H1 (cell line): ENCODE data around the gene XIAP. TPM values are rescaled to one million over a fixed set of nuclear protein-coding genes. Genes with fewer than 3 reads are reported as not detected.

ENCODE experiments used
- JUN ChIP-seq: IDR thresholded peaks from 2 replicates; pipeline ENCODE4 v1.6.1; 2011; ENCODE audit warnings: low read depth, mild to moderate bottlenecking, improper control_type of control experiment, low read length
- RXRA ChIP-seq: IDR thresholded peaks from 2 replicates; pipeline ENCODE4 v1.6.1; 2011; ENCODE audit warnings: low read depth, mild to moderate bottlenecking, low read length, moderate library complexity; ENCODE audit not compliant: insufficient read depth
- polyA plus RNA-seq, 7 experiments: library from polyadenylated mRNA; depleted of rRNA in 3 of 7; stranded (reverse) in 5 of 7; unstranded in 2 of 7; fragments of >200 nt in 5 of 7; fragments of 200-250 nt in 2 of 7; gene quantifications; 1 replicate in 5 of 7; 2 replicates in 1 of 7; 4 replicates in 1 of 7; pipeline versions ENCODE4 v1.2.1 to v1.2.3, GENCODE V29; 2011 to 2013; ENCODE audit warnings: missing spikeins in 2 of 7, mixed read lengths in 2 of 7
- total RNA-seq: library from RNA; stranded (reverse); fragmentation: NEBNext Ultra II Directional; extraction: Animal tissue kit (Norgen Biotek cat#: 25700); gene quantifications from 2 replicates; pipeline ENCODE4 v1.2.1, GENCODE V29; 2021
- TF ChIP-seq, protein P1 (sequence below): fragments of 300-600 bp; sonication (generic); IDR thresholded peaks from 2 replicates; pipeline ENCODE4 v1.7.1; 2012; ENCODE audit warnings: low read length, moderate library complexity, mild to moderate bottlenecking, inconsistent platforms; ENCODE audit not compliant: insufficient replicate concordance

XIAP gene
- total and polyA plus RNA-seq, 2 of the 8 experiments (the other 6 are each of a cell fraction or from before 2014, with no cell fraction given), result 5.9 to 44.7 TPM

GRCh38 chrX:123851079-123851478 lies 8.8 kb upstream of the XIAP start (continued):
- TF ChIP-seq, protein P1, sequence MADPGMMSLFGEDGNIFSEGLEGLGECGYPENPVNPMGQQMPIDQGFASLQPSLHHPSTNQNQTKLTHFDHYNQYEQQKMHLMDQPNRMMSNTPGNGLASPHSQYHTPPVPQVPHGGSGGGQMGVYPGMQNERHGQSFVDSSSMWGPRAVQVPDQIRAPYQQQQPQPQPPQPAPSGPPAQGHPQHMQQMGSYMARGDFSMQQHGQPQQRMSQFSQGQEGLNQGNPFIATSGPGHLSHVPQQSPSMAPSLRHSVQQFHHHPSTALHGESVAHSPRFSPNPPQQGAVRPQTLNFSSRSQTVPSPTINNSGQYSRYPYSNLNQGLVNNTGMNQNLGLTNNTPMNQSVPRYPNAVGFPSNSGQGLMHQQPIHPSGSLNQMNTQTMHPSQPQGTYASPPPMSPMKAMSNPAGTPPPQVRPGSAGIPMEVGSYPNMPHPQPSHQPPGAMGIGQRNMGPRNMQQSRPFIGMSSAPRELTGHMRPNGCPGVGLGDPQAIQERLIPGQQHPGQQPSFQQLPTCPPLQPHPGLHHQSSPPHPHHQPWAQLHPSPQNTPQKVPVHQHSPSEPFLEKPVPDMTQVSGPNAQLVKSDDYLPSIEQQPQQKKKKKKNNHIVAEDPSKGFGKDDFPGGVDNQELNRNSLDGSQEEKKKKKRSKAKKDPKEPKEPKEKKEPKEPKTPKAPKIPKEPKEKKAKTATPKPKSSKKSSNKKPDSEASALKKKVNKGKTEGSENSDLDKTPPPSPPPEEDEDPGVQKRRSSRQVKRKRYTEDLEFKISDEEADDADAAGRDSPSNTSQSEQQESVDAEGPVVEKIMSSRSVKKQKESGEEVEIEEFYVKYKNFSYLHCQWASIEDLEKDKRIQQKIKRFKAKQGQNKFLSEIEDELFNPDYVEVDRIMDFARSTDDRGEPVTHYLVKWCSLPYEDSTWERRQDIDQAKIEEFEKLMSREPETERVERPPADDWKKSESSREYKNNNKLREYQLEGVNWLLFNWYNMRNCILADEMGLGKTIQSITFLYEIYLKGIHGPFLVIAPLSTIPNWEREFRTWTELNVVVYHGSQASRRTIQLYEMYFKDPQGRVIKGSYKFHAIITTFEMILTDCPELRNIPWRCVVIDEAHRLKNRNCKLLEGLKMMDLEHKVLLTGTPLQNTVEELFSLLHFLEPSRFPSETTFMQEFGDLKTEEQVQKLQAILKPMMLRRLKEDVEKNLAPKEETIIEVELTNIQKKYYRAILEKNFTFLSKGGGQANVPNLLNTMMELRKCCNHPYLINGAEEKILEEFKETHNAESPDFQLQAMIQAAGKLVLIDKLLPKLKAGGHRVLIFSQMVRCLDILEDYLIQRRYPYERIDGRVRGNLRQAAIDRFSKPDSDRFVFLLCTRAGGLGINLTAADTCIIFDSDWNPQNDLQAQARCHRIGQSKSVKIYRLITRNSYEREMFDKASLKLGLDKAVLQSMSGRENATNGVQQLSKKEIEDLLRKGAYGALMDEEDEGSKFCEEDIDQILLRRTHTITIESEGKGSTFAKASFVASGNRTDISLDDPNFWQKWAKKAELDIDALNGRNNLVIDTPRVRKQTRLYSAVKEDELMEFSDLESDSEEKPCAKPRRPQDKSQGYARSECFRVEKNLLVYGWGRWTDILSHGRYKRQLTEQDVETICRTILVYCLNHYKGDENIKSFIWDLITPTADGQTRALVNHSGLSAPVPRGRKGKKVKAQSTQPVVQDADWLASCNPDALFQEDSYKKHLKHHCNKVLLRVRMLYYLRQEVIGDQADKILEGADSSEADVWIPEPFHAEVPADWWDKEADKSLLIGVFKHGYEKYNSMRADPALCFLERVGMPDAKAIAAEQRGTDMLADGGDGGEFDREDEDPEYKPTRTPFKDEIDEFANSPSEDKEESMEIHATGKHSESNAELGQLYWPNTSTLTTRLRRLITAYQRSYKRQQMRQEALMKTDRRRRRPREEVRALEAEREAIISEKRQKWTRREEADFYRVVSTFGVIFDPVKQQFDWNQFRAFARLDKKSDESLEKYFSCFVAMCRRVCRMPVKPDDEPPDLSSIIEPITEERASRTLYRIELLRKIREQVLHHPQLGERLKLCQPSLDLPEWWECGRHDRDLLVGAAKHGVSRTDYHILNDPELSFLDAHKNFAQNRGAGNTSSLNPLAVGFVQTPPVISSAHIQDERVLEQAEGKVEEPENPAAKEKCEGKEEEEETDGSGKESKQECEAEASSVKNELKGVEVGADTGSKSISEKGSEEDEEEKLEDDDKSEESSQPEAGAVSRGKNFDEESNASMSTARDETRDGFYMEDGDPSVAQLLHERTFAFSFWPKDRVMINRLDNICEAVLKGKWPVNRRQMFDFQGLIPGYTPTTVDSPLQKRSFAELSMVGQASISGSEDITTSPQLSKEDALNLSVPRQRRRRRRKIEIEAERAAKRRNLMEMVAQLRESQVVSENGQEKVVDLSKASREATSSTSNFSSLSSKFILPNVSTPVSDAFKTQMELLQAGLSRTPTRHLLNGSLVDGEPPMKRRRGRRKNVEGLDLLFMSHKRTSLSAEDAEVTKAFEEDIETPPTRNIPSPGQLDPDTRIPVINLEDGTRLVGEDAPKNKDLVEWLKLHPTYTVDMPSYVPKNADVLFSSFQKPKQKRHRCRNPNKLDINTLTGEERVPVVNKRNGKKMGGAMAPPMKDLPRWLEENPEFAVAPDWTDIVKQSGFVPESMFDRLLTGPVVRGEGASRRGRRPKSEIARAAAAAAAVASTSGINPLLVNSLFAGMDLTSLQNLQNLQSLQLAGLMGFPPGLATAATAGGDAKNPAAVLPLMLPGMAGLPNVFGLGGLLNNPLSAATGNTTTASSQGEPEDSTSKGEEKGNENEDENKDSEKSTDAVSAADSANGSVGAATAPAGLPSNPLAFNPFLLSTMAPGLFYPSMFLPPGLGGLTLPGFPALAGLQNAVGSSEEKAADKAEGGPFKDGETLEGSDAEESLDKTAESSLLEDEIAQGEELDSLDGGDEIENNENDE, result no peak
- no peak for TF ChIP-seq JUN
- no peak for TF ChIP-seq RXRA
